Hepatic stellate cell (primary cell): ENCODE measurements around the gene HRH3.
A peak's percentile ranks its signal among the peaks of the same experiment; 100 is the strongest.

ENCODE experiments used
- DNase-seq: peaks from one replicate; pipeline ENCODE4 v3.0.0; 2011; ENCODE audit warnings: low spot score

The HRH3 gene

GRCh38 chr20:62174870-62175624, 45.0 kb downstream of the HRH3 start:
- no peak for DNase-seq

GRCh38 chr20:62174021-62174804, 45.9 kb downstream of the HRH3 start:
- DNase-seq = no peak

GRCh38 chr20:62172666-62173065, 47.4 kb downstream of the HRH3 start:
- DNase-seq = no peak

GRCh38 chr20:62171245-62171644, 48.8 kb downstream of the HRH3 start:
- DNase-seq = no peak

GRCh38 chr20:62170536-62170935, 49.5 kb downstream of the HRH3 start:
- DNase-seq = no peak

- no peak for DNase-seq
These were observed 51.1 kb downstream of the HRH3 start for GRCh38 chr20:62168890-62169435.

- no peak for DNase-seq
These were observed 52.0 kb downstream of the HRH3 start for GRCh38 chr20:62168061-62168460.

GRCh38 chr20:62167474-62167873, 52.6 kb downstream of the HRH3 start:
- no peak for DNase-seq

GRCh38 chr20:62165762-62166399, 54.2 kb downstream of the HRH3 start:
- DNase-seq = peak; percentile 47
